GM10266 (cell line): Measurements from ENCODE around the gene ART1.

Experiments
- DNase-seq: peaks from one replicate; pipeline ENCODE4 v3.0.0; 2012; ENCODE audit errors: extremely low spot score
- TF ChIP-seq, protein P1 (sequence below): IDR thresholded peaks from 2 replicates; pipeline ENCODE4 v1.5.1; 2012; ENCODE audit warnings: mild to moderate bottlenecking, low read depth; ENCODE audit not compliant: control insufficient read depth, insufficient read depth; ENCODE audit errors: missing control alignments

ART1 gene

DNA sequence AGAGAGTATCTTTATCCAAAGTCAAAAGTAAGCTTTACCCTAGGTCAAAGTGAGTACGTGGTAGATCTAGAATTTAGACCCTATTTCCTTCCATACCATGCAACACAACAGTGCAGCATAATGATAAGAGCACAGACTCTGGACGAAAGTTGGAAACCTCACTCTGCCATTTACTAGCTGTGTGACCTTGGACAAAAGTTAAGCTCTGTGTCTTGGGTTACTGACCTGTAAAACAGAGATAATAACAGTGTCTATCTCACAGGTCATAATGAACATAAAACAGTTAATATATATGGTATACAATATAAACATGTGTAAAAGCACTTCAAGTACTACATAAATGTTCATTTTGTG, 39.9 kb downstream of the ART1 start:
- TF ChIP-seq, protein P1, sequence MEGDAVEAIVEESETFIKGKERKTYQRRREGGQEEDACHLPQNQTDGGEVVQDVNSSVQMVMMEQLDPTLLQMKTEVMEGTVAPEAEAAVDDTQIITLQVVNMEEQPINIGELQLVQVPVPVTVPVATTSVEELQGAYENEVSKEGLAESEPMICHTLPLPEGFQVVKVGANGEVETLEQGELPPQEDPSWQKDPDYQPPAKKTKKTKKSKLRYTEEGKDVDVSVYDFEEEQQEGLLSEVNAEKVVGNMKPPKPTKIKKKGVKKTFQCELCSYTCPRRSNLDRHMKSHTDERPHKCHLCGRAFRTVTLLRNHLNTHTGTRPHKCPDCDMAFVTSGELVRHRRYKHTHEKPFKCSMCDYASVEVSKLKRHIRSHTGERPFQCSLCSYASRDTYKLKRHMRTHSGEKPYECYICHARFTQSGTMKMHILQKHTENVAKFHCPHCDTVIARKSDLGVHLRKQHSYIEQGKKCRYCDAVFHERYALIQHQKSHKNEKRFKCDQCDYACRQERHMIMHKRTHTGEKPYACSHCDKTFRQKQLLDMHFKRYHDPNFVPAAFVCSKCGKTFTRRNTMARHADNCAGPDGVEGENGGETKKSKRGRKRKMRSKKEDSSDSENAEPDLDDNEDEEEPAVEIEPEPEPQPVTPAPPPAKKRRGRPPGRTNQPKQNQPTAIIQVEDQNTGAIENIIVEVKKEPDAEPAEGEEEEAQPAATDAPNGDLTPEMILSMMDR, result no peak

DNA sequence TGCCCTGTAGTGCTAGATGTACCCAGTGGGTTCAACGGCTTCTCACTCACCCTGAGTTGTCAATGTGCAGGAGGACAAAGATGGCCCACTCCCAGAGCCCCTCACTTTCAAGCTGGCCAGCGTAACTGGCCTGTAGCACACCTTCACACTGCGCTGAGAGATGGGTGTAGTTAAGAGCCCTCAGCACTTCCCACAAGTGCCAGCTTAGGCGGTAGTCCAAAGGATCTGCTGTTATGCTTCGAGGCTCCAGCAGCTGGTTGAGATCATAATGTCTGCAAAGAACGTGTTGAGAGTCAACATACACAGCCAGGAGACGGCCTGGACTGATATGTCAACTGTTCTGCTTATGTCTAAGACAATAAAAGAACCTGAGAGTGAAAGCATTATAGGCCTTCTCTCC, 41.0 kb downstream of the ART1 start:
- no peak for DNase-seq
- TF ChIP-seq, protein P1, result no peak

More for the DNA sequence above, 39.9 kb downstream of the ART1 start:
- DNase-seq, result no peak

DNA sequence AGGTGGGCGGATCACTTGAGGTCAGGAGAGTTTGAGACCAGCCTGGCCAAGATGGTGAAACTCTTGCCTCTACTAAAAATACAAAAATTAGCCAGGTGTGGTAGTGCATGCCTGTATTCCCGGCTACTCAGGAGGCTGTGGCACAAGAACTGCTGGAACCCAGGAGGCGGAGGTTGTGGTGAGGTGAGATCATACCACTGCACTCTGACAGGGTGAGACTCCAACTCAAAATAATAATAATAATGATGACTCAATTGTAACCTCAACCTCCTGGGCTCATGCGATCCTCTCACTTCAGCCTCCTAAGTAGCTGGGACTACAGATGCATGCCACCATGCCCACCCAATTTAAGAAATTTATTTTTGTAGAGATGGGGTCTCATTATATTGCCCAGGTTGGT, 41.8 kb downstream of the ART1 start:
- DNase-seq, result no peak
- TF ChIP-seq, protein P1, result no peak

DNA sequence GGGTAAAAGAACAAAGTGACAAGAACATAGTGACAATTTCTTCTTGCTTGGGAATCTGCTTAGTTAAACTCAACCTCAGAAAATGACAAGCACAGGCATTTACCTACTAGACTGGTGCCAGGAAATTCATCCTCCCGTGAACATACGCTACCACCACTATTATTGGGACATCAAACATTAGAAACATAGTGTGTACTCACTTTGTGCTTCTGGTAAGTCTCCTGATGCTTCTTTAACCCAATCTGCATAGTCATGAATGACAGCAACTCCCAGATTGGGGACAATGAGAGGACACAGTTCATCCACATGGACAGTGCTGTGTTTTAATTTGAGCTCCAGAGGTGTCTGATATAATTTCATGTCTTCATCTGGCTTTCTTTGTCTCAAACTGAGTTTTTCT, 55.5 kb downstream of the ART1 start:
- TF ChIP-seq, protein P1, result no peak
- DNase-seq, result no peak

DNA sequence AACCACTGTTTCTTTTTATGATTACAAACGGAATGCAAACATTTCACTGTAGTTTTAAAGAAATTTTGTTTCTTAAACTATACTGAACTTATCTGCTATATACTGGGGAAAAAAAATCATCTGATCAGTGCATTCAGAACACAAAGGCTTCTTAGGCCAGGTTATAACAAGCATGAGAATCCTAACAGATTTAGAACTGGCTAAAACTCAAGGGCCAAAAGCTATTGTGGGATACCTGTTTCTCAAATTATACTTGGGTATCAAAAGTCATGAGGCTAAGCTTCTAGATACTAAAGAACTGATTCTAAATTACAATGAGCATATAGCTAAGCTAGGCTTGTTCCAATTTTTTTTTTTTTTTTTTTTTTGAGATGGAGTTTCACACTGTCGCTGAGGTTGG, 56.0 kb downstream of the ART1 start:
- DNase-seq, result no peak
- TF ChIP-seq, protein P1, result no peak

DNA sequence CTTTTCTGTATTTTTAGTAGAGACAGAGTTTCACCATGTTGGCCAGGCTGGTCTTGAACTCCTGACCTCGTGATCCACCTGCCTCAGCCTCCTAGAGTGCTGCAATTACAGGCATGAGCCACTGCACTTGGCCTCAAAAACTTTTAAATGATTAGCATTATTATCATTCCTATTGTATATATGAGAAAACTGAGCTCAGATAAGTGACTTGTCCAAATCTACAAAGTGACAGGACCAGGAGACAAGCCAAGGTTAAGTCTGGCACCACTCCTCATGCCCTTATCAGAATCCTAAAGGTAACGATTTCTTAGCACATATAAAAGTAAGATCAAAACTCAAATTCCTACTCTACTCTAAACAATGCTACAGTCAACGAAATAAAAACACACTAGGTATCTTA, 58.5 kb downstream of the ART1 start:
- no peak for DNase-seq
- TF ChIP-seq, protein P1, result no peak

DNA sequence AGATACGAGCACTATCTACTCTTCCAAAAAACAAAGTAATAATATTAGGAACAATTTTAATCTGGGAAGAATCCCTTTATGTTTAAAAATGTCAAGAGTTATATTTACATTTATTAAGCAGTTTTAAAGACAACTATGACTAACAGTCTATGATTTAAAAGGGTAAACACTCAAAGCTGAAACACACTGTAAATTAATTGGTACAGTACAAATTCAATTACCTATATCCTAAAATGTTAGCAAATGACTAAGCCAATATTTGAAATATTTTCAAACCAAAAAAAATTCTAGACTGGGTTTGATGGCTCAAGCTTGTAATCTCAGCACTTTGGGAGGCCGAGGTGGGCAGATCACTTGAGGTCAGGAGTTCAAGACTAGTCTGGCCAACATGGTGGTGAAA, 62.2 kb downstream of the ART1 start:
- TF ChIP-seq, protein P1, result no peak
- DNase-seq, result no peak
